ENCODE data around the gene BFSP2. TPM values are rescaled to one million over a fixed set of nuclear protein-coding genes. Genes with fewer than 3 reads are reported as not detected.
"Not testable (repeated sequence)": the region's sequence is repeated elsewhere in the genome, so short reads cannot be mapped to it uniquely, and the experiment has no call there.

The BFSP2 gene
- polyA plus RNA-seq, 3 donors from 2014 or later: 0.83 TPM; not detected in 2

- no peak for DNase-seq
- no peak overlapping the region for H3K4me3 Mint-ChIP-seq
- peaks cover 0 to 1% (median 0%) of the 10 kb centered on the region in 3 donors for H3K27me3 Mint-ChIP-seq (ENCODE audit: low read depth in 3 of 3)
- no peaks in the 10 kb centered on the region for H3K9me3 Mint-ChIP-seq
- H3K4me1 Mint-ChIP-seq: no peaks in the 10 kb centered on the region
- no peaks in the 10 kb centered on the region for H3K36me3 Mint-ChIP-seq
- H3K27ac Mint-ChIP-seq: no peak overlapping the region
These were observed 77.6 kb downstream of the BFSP2 start for GRCh38 chr3:133477487-133477886.

- peaks cover 0 to 1% (median 0%) of the 10 kb centered on the region in 3 donors for H3K27me3 Mint-ChIP-seq (ENCODE audit: low read depth in 3 of 3)
These were observed 78.8 kb downstream of the BFSP2 start for GRCh38 chr3:133478624-133479023.

GRCh38 chr3:133479401-133479800 is 79.5 kb downstream of the BFSP2 start:
- Mint-ChIP-seq H3K9me3 (no peaks in the 10 kb centered on the region), H3K4me1 (no peaks in the 10 kb centered on the region), H3K36me3 (no peaks in the 10 kb centered on the region), H3K4me3 (no peak overlapping the region), H3K27ac (no peak overlapping the region), H3K27me3 (ENCODE audit: low read depth in 3 of 3) (peaks cover 0 to 1% (median 0%) of the 10 kb centered on the region in 3 donors)
- DNase-seq: no peak

More at GRCh38 chr3:133478624-133479023, 78.8 kb downstream of the BFSP2 start:
- H3K9me3 Mint-ChIP-seq: no peaks in the 10 kb centered on the region
- no peaks in the 10 kb centered on the region for H3K4me1 Mint-ChIP-seq
- no peak overlapping the region for H3K4me3 Mint-ChIP-seq
- H3K36me3 Mint-ChIP-seq: no peaks in the 10 kb centered on the region
- no peak overlapping the region for H3K27ac Mint-ChIP-seq
- DNase-seq: no peak

GRCh38 chr3:133479895-133480669 is 80.2 kb downstream of the BFSP2 start:
- Mint-ChIP-seq H3K36me3 (no peaks in the 10 kb centered on the region), H3K27ac (no peak overlapping the region), H3K4me1 (no peaks in the 10 kb centered on the region), H3K27me3 (ENCODE audit: low read depth in 3 of 3) (peaks cover 0 to 2% (median 0%) of the 10 kb centered on the region in 3 donors), H3K4me3 (no peak overlapping the region), H3K9me3 (no peaks in the 10 kb centered on the region)
- DNase-seq: no peak

- H3K27me3 Mint-ChIP-seq (ENCODE audit: low read depth in 3 of 3); H3K27ac Mint-ChIP-seq; H3K4me1 Mint-ChIP-seq; DNase-seq; H3K36me3 Mint-ChIP-seq; H3K9me3 Mint-ChIP-seq; H3K4me3 Mint-ChIP-seq: not testable (repeated sequence)
These were observed 82.6 kb downstream of the BFSP2 start for GRCh38 chr3:133482474-133482873.

- DNase-seq: no peak
- Mint-ChIP-seq H3K4me3 (no peak overlapping the region), H3K9me3 (no peaks in the 10 kb centered on the region), H3K27me3 (ENCODE audit: low read depth in 3 of 3) (peaks cover 0 to 1% (median 0%) of the 10 kb centered on the region in 3 donors), H3K4me1 (no peaks in the 10 kb centered on the region), H3K27ac (no peak overlapping the region), H3K36me3 (no peaks in the 10 kb centered on the region)
These were observed 86.8 kb downstream of the BFSP2 start for GRCh38 chr3:133486658-133487057.

- Mint-ChIP-seq H3K27me3 (ENCODE audit: low read depth in 3 of 3) (peaks cover 0 to 1% (median 0%) of the 10 kb centered on the region in 3 donors), H3K9me3 (no peaks in the 10 kb centered on the region), H3K4me1 (no peaks in the 10 kb centered on the region), H3K36me3 (no peaks in the 10 kb centered on the region), H3K27ac (no peak overlapping the region), H3K4me3 (no peak overlapping the region)
- DNase-seq: no peak
These were observed 87.3 kb downstream of the BFSP2 start for GRCh38 chr3:133487204-133487603.

GRCh38 chr3:133487920-133488540 is 88.2 kb downstream of the BFSP2 start:
- peaks cover 0 to 2% (median 0%) of the 10 kb centered on the region in 6 donors for H3K9me3 Mint-ChIP-seq
- DNase-seq: peak; percentile 39 to 46 (median 40)
- H3K4me1 Mint-ChIP-seq: no peaks in the 10 kb centered on the region
- no peak overlapping the region for H3K4me3 Mint-ChIP-seq
- H3K27me3 Mint-ChIP-seq (ENCODE audit: low read depth in 3 of 3): peaks cover 0 to 1% (median 0%) of the 10 kb centered on the region in 3 donors
- H3K27ac Mint-ChIP-seq: peak overlapping the region in 1 of 6 donors; percentile 70
- no peaks in the 10 kb centered on the region for H3K36me3 Mint-ChIP-seq

GRCh38 chr3:133488785-133489367 is 89.0 kb downstream of the BFSP2 start:
- H3K36me3 Mint-ChIP-seq: no peaks in the 10 kb centered on the region
- no peak overlapping the region for H3K27ac Mint-ChIP-seq
- no peak overlapping the region for H3K4me3 Mint-ChIP-seq
- H3K27me3 Mint-ChIP-seq (ENCODE audit: low read depth in 3 of 3): peaks cover 0 to 1% (median under 1%) of the 10 kb centered on the region in 3 donors
- peaks cover 0 to 2% (median 0%) of the 10 kb centered on the region in 6 donors for H3K9me3 Mint-ChIP-seq
- DNase-seq: no peak
- no peaks in the 10 kb centered on the region for H3K4me1 Mint-ChIP-seq

GRCh38 chr3:133489466-133490085 is 89.7 kb downstream of the BFSP2 start:
- no peak overlapping the region for H3K4me3 Mint-ChIP-seq
- peaks cover 0 to 1% (median 1%) of the 10 kb centered on the region in 3 donors for H3K27me3 Mint-ChIP-seq (ENCODE audit: low read depth in 3 of 3)
- no peak for DNase-seq
- H3K36me3 Mint-ChIP-seq: no peaks in the 10 kb centered on the region
- H3K4me1 Mint-ChIP-seq: no peaks in the 10 kb centered on the region
- no peak overlapping the region for H3K27ac Mint-ChIP-seq
- peaks cover 0 to 2% (median 0%) of the 10 kb centered on the region in 6 donors for H3K9me3 Mint-ChIP-seq

GRCh38 chr3:133490468-133491351 is 90.9 kb downstream of the BFSP2 start:
- Mint-ChIP-seq H3K27ac (no peak overlapping the region), H3K9me3 (peaks cover 0 to 2% (median 0%) of the 10 kb centered on the region in 6 donors), H3K27me3 (ENCODE audit: low read depth in 3 of 3) (peaks cover 0 to 1% (median 0%) of the 10 kb centered on the region in 3 donors), H3K4me1 (no peaks in the 10 kb centered on the region), H3K4me3 (no peak overlapping the region), H3K36me3 (no peaks in the 10 kb centered on the region)
- DNase-seq: no peak

GRCh38 chr3:133491481-133492059 is 91.7 kb downstream of the BFSP2 start:
- Mint-ChIP-seq H3K4me1 (no peaks in the 10 kb centered on the region), H3K4me3 (no peak overlapping the region), H3K9me3 (peaks cover 0 to 2% (median 0%) of the 10 kb centered on the region in 6 donors), H3K27me3 (ENCODE audit: low read depth in 3 of 3) (peaks cover 0 to 1% (median 0%) of the 10 kb centered on the region in 3 donors), H3K27ac (no peak overlapping the region), H3K36me3 (no peaks in the 10 kb centered on the region)
- no peak for DNase-seq
